D721Med (cell line): ENCODE results near the gene DNAI4.

ENCODE experiments used
- DNase-seq: peaks from one replicate; pipeline ENCODE4 v3.0.0; 2011; ENCODE audit warnings: low spot score; ENCODE audit not compliant: insufficient read length
- FAIRE-seq: peaks from 2 replicates; lab custom pipeline; 2011; peaks lifted over from hg19 to GRCh38; lab: Jason Lieb, UNC
- CTCF ChIP-seq: IDR thresholded peaks from 2 replicates; pipeline ENCODE4 v1.5.1; 2012; ENCODE audit warnings: mild to moderate bottlenecking, control low read depth; ENCODE audit not compliant: insufficient read depth; ENCODE audit errors: missing control alignments

DNAI4 gene

GRCh38 chr1:66945316-66945715, 20.7 kb upstream of the DNAI4 start:
- no peak for FAIRE-seq
- no peak for TF ChIP-seq CTCF

GRCh38 chr1:66944330-66945274, 19.9 kb upstream of the DNAI4 start:
- no peak for DNase-seq
- TF ChIP-seq CTCF, result no peak
- FAIRE-seq, result no peak

More at GRCh38 chr1:66945316-66945715, 20.7 kb upstream of the DNAI4 start:
- DNase-seq, result no peak

GRCh38 chr1:66943361-66943969, 18.8 kb upstream of the DNAI4 start:
- DNase-seq (no peak), FAIRE-seq (no peak)

GRCh38 chr1:66940981-66941380, 16.3 kb upstream of the DNAI4 start:
- no peak for TF ChIP-seq CTCF
- FAIRE-seq (no peak), DNase-seq (no peak)

More at GRCh38 chr1:66943361-66943969, 18.8 kb upstream of the DNAI4 start:
- TF ChIP-seq CTCF, result no peak

GRCh38 chr1:66938613-66939012, 14.0 kb upstream of the DNAI4 start:
- no peak for FAIRE-seq
- no peak for DNase-seq
- no peak for TF ChIP-seq CTCF

GRCh38 chr1:66937529-66938234, 13.0 kb upstream of the DNAI4 start:
- no peak for DNase-seq
- peak; percentile 58 for FAIRE-seq

More at GRCh38 chr1:66937529-66938234, 13.0 kb upstream of the DNAI4 start:
- no peak for TF ChIP-seq CTCF
